Activated CD4-positive, alpha-beta T cell treated with anti-CD3 and anti-CD28 coated beads, Interleukin-2, amount 10 ng/mL, durations not matched to agents 7 days and 5 days (primary cell): ENCODE measurements around the gene AZU1. TPM values are rescaled to one million over a fixed set of nuclear protein-coding genes. Genes with fewer than 3 reads are reported as not detected.
"Not testable (repeated sequence)": the region's sequence is repeated elsewhere in the genome, so short reads cannot be mapped to it uniquely, and the experiment has no call there.

Source experiments
- CTCF ChIA-PET: fragments of 350-600 bp; sonication (Branson Sonifier 250); formaldehyde crosslinking; loops from one replicate; lab custom pipeline; 2021; ENCODE audit warnings: antibody characterized with exemption; lab: Charles Lee
- POLR2A ChIA-PET: fragments of 350-600 bp; sonication (Branson Sonifier 250); formaldehyde crosslinking; loops from one replicate; lab custom pipeline; 2021; ENCODE audit warnings: antibody characterized with exemption; lab: Charles Lee
- DNase-seq: peaks from one replicate; pipeline ENCODE4 v3.0.0-alpha.2; 2020
- H3K27ac Mint-ChIP-seq: one replicate; pipeline ENCODE4 v1.8.0; 2021; ENCODE audit warnings: mild to moderate bottlenecking, moderate library complexity, mixed read lengths
- H3K27me3 Mint-ChIP-seq: one replicate; pipeline ENCODE4 v1.8.0; 2021; ENCODE audit warnings: mixed read lengths
- H3K36me3 Mint-ChIP-seq: one replicate; pipeline ENCODE4 v1.8.0; 2021; ENCODE audit warnings: low read depth, mixed read lengths
- H3K4me1 Mint-ChIP-seq: one replicate; pipeline ENCODE4 v1.8.0; 2021; ENCODE audit warnings: mixed read lengths
- H3K4me3 Mint-ChIP-seq: one replicate; pipeline ENCODE4 v1.8.0; 2021; ENCODE audit warnings: mild to moderate bottlenecking, moderate library complexity, mixed read lengths
- H3K9me3 Mint-ChIP-seq: one replicate; pipeline ENCODE4 v1.8.0; 2021; ENCODE audit warnings: mixed read lengths
- total RNA-seq, 2 experiments: library from RNA; stranded (reverse); gene quantifications; one replicate each; pipeline ENCODE4 v1.2.3, GENCODE V29; 2021

Gene AZU1
- total RNA-seq, 2 experiments from 2014 or later, result not detected

DNA sequence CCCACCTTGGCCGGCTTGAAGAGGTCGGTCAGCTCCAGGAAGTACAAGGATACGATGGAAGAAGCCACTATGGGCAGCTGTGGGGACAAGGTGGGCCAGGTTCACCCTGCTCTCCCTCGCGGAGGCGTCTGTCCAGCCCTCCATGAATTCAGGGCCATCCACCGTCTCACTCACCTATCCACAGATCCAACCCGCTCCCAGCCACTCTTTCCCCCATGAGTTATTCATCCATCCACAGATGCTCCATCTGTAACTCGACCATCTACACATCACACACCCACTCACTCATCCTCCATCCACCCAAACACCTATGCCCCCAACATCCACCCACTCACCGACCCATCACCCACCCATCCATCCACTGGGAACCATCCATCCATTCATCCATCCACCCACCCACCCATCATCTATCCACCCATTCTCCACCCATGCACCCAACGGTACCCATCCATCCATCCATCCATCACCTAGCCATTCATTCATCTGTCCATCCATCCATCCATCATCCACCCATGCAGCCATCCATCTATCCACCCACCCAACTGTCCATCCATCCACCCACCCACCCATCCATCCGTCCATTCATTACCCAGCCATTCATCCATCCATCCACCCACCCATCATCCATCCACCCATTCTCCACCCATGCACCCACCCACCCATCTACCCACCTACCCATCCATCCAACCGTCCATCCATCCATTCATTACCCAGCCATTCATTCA is 11.7 kb upstream of the AZU1 start:
- no peak overlapping the region for H3K27ac Mint-ChIP-seq
- ChIA-PET POLR2A (no interaction called here), CTCF (no interaction called here)
- DNase-seq, result no peak
- peaks cover 8% of the 10 kb centered on the region for H3K9me3 Mint-ChIP-seq
- H3K27me3 Mint-ChIP-seq, result peaks cover 4% of the 10 kb centered on the region
- peaks cover 31% of the 10 kb centered on the region for H3K36me3 Mint-ChIP-seq
- H3K4me3 Mint-ChIP-seq, result no peak overlapping the region
- no peaks in the 10 kb centered on the region for H3K4me1 Mint-ChIP-seq

DNA sequence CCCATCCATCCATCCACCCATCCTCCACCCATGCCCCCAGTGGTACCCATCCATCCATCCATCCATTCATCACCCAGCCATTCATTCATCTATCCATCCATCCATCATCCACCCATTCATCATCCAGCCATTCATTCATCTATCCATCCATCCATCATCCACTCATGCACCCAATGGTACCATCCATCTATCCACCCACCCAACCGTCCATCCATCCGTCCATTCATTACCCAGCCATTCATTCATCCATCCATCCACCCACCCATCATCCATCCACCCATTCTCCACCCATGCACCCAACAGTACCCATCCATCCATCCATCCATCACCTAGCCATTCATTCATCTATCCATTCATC is 11.2 kb upstream of the AZU1 start:
- no peaks in the 10 kb centered on the region for H3K4me1 Mint-ChIP-seq
- no peak for DNase-seq
- POLR2A ChIA-PET, result no interaction called here
- H3K9me3 Mint-ChIP-seq, result peaks cover 8% of the 10 kb centered on the region
- H3K27me3 Mint-ChIP-seq, result peaks cover 6% of the 10 kb centered on the region
- CTCF ChIA-PET, result no interaction called here
- H3K36me3 Mint-ChIP-seq, result peaks cover 28% of the 10 kb centered on the region
- H3K27ac Mint-ChIP-seq, result no peak overlapping the region
- no peak overlapping the region for H3K4me3 Mint-ChIP-seq

DNA sequence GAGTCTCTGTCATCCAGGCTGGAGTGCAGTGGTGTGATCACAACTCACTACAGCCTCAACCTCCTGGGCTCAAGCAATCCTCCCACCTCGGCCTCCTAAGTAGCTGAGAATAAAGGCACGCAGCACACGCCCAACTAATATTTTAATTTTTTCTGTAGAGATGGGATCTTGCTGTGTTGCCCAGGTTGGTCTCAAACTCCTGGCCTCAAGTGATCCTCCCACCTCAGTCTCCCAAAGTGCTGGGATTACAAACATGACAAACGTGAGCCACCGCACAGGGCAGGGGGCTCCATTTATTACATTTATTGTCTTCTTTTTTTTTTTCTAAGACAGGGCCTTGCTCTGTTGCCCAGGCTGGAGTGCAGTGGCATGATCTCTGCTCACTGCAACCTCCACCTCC is 7.4 kb upstream of the AZU1 start:
- H3K36me3 Mint-ChIP-seq, DNase-seq, H3K4me3 Mint-ChIP-seq, H3K9me3 Mint-ChIP-seq, H3K27ac Mint-ChIP-seq, H3K4me1 Mint-ChIP-seq, POLR2A ChIA-PET: not testable (repeated sequence)
- CTCF ChIA-PET, result interaction anchor here (0.6 kb wide), 1 partner anchor 263 kb away, joined by 3 read pairs; no protein-coding TSS in a partner anchor
- peaks cover 21% of the 10 kb centered on the region for H3K27me3 Mint-ChIP-seq

GRCh38 chr19:821231-821824 is 6.3 kb upstream of the AZU1 start:
- POLR2A ChIA-PET, result no interaction called here
- peaks cover 2% of the 10 kb centered on the region for H3K9me3 Mint-ChIP-seq
- H3K27me3 Mint-ChIP-seq, result peaks cover 21% of the 10 kb centered on the region
- no peak overlapping the region for H3K4me3 Mint-ChIP-seq
- peaks cover 4% of the 10 kb centered on the region for H3K36me3 Mint-ChIP-seq
- no peak for DNase-seq
- no peak overlapping the region for H3K27ac Mint-ChIP-seq
- CTCF ChIA-PET, result no interaction called here
- H3K4me1 Mint-ChIP-seq, result no peaks in the 10 kb centered on the region

DNA sequence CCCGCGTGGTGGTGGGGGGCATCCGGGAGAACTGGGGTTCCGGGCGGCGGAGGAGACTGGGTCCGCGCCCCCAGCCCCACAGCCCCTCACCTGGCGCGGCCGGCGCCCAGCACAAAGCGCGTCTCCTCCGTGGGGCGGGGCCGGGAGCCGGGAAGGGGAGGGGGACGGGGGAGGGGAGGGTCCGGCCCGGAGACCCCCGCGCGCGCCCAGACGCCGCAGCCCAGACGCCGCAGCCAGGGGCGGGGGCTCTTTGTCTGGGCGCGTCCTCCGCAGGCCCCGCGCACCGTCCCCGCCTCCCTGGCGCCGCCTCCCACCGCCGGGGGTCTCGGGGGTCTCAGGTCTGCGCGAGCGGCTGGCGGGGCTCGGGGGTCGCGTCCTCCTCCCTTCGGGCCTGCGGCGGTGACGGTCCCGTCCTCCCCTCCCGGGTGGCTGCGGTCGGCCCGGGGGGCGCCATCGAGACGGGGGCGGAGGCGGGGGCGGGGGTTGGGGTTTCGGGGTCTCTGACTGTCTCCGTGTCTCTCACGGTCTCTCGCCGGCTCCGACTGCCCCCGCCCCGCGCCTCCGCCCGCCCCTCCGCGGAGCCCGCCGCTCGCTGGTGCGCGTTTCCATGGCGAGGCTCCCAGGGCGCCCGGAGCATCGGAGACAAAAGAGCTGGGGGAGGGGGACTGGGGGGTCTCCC is 5.7 kb upstream of the AZU1 start, which contains the start of gene PLPPR3:
Gene PLPPR3, minus strand, starts transcription at position 131 of the 679 bp plus-strand sequence. CDS start 396 bp downstream, outside the sequence.
- Mint-ChIP-seq H3K4me3 (no peak within 1 kb of the TSS), H3K27me3 (peaks cover 21% of the 10 kb centered on the region), H3K27ac (no peak within 1 kb of the TSS), H3K4me1 (no peaks in the 10 kb centered on the region), H3K9me3 (no peaks in the 10 kb centered on the region), H3K36me3 (no peaks in the 10 kb centered on the region)
- ChIA-PET CTCF (no interaction called here), POLR2A (no interaction called here)
- DNase-seq, result no peak

DNA sequence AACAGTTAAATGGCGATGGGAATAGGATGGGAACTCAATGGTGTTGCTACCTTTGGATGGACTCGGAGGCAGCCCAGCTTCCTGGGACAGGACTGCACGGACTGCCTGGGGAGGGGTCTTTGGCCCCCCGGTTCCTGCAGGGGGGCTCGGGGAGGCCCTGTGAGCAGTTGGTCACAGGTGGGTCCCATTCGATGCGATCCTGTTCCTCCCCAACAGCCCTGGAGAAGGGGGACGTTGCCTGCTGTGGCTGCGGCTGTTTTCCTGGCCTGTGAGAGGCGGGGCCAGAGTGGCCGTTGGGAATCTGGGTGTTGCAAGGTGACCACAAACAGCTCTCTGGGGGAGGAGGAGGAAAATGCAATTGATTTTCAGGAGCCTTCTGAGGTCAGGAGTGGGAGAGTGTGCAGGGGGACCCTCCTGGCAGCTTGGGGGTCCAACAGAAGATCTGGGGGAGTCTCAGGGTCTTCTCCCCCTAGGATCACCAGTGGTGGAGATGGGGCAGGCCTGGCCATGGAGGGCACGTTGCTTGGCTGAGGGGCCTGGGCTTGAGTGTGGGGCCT is 4.0 kb upstream of the AZU1 start:
- Mint-ChIP-seq H3K27me3 (peaks cover 21% of the 10 kb centered on the region), H3K36me3 (no peaks in the 10 kb centered on the region), H3K4me3 (no peak overlapping the region), H3K9me3 (no peaks in the 10 kb centered on the region), H3K27ac (no peak overlapping the region), H3K4me1 (no peaks in the 10 kb centered on the region)
- CTCF ChIA-PET, result no interaction called here
- no peak for DNase-seq
- POLR2A ChIA-PET, result no interaction called here

DNA sequence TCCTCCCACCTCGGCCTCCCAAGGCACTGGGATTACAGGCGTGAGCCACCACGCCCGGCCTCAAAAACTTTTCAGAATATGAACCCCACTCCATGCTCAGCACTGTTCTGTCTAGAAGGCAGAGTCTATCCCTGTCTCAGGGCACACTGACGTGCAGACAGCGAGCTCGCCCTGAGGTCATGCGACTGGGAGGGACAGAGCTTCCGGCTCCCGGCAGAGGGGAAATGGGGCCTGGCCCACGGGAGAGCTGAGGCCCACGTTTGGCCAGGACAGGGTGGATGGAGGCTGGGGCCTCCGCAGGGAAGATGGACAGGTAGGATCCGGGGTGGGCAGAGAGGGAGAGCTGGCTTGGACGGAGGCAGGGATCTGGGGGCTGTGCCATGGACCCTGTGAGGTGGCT is 2.8 kb upstream of the AZU1 start:
- no peak overlapping the region for H3K4me3 Mint-ChIP-seq
- H3K4me1 Mint-ChIP-seq, result no peaks in the 10 kb centered on the region
- POLR2A ChIA-PET, result no interaction called here
- peaks cover 20% of the 10 kb centered on the region for H3K27me3 Mint-ChIP-seq
- no peaks in the 10 kb centered on the region for H3K9me3 Mint-ChIP-seq
- no peak overlapping the region for H3K27ac Mint-ChIP-seq
- CTCF ChIA-PET, result no interaction called here
- DNase-seq, result no peak
- H3K36me3 Mint-ChIP-seq, result no peaks in the 10 kb centered on the region

- Mint-ChIP-seq H3K4me3 (no peak overlapping the region), H3K4me1 (no peaks in the 10 kb centered on the region), H3K36me3 (no peaks in the 10 kb centered on the region), H3K27ac (no peak overlapping the region), H3K9me3 (no peaks in the 10 kb centered on the region), H3K27me3 (peaks cover 16% of the 10 kb centered on the region)
- POLR2A ChIA-PET, result no interaction called here
- CTCF ChIA-PET, result interaction anchor here (0.6 to 1.2 kb wide), 2 partner anchors 27 to 1736 kb away, joined by 3 read pairs; no protein-coding TSS in a partner anchor
- DNase-seq, result no peak
Measured at GRCh38 chr19:825897-826644, 1.6 kb upstream of the AZU1 start.

GRCh38 chr19:827314-827709 is 325 bp upstream of the AZU1 start:
- CTCF ChIA-PET, result interaction anchor here (1.2 kb wide), 1 partner anchor 75 kb away, joined by 3 read pairs; no protein-coding TSS in a partner anchor

GRCh38 chr19:829129-829758 is 1.6 kb downstream of the AZU1 start:
- Mint-ChIP-seq H3K9me3 (no peaks in the 10 kb centered on the region), H3K4me1 (no peaks in the 10 kb centered on the region), H3K4me3 (no peak overlapping the region), H3K36me3 (no peaks in the 10 kb centered on the region), H3K27me3 (no peaks in the 10 kb centered on the region), H3K27ac (no peak overlapping the region)
- ChIA-PET CTCF (no interaction called here), POLR2A (no interaction called here)
- no peak for DNase-seq

More at GRCh38 chr19:827314-827709, 325 bp upstream of the AZU1 start:
- Mint-ChIP-seq H3K36me3 (no peaks in the 10 kb centered on the region), H3K4me1 (no peaks in the 10 kb centered on the region), H3K27ac (no peak overlapping the region), H3K4me3 (no peak overlapping the region), H3K9me3 (no peaks in the 10 kb centered on the region), H3K27me3 (peaks cover 15% of the 10 kb centered on the region)
- no peak for DNase-seq
- POLR2A ChIA-PET, result no interaction called here

GRCh38 chr19:831407-832369 is 4.1 kb downstream of the AZU1 start:
- CTCF ChIA-PET, result interaction anchor here (0.6 to 0.7 kb wide), 2 partner anchors 9 to 385 kb away, joined by 3 to 5 read pairs; partner anchors contain the start of gene PRTN3
- no peak overlapping the region for H3K4me3 Mint-ChIP-seq

More at GRCh38 chr19:831407-832369, 4.1 kb downstream of the AZU1 start:
- POLR2A ChIA-PET, result no interaction called here
- DNase-seq, result no peak
- Mint-ChIP-seq H3K27ac (no peak overlapping the region), H3K27me3 (peaks cover 4% of the 10 kb centered on the region), H3K36me3 (no peaks in the 10 kb centered on the region), H3K4me1 (no peaks in the 10 kb centered on the region), H3K9me3 (no peaks in the 10 kb centered on the region)
